Measurements from ENCODE around the gene ITGBL1.

ITGBL1 gene

DNA sequence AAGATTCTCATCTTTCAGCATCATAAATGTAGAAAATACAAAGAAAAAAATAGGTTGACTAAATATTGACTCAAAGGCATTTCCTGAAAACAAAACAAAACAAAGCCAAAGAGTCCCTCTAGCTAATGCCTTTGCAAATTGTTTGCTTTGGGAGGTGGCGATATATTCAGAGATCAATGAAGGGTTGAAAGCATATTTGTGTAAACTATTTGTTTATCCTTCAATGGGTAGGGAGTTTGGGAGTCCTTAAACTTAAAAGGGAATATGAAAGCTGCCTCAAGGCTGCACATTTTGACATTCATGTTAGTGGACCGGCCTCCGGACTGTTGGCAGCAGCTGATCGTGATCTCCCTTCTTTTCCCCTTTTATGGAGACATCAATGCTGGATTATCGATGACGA lies 257.5 kb downstream of the ITGBL1 start:
- Mint-ChIP-seq H3K9me3 (no peaks in the 10 kb centered on the region), H3K27me3 (ENCODE audit: low read depth) (no peaks in the 10 kb centered on the region), H3K4me1 (no peaks in the 10 kb centered on the region), H3K27ac (no peak overlapping the region), H3K4me3 (no peak overlapping the region), H3K36me3 (ENCODE audit: low read depth) (no peaks in the 10 kb centered on the region)
- TF ChIP-seq, protein P1, sequence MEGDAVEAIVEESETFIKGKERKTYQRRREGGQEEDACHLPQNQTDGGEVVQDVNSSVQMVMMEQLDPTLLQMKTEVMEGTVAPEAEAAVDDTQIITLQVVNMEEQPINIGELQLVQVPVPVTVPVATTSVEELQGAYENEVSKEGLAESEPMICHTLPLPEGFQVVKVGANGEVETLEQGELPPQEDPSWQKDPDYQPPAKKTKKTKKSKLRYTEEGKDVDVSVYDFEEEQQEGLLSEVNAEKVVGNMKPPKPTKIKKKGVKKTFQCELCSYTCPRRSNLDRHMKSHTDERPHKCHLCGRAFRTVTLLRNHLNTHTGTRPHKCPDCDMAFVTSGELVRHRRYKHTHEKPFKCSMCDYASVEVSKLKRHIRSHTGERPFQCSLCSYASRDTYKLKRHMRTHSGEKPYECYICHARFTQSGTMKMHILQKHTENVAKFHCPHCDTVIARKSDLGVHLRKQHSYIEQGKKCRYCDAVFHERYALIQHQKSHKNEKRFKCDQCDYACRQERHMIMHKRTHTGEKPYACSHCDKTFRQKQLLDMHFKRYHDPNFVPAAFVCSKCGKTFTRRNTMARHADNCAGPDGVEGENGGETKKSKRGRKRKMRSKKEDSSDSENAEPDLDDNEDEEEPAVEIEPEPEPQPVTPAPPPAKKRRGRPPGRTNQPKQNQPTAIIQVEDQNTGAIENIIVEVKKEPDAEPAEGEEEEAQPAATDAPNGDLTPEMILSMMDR (IDR thresholded peaks at IDR 0.05; ENCODE audit: unreplicated experiment in 3 of 3), result no peak

DNA sequence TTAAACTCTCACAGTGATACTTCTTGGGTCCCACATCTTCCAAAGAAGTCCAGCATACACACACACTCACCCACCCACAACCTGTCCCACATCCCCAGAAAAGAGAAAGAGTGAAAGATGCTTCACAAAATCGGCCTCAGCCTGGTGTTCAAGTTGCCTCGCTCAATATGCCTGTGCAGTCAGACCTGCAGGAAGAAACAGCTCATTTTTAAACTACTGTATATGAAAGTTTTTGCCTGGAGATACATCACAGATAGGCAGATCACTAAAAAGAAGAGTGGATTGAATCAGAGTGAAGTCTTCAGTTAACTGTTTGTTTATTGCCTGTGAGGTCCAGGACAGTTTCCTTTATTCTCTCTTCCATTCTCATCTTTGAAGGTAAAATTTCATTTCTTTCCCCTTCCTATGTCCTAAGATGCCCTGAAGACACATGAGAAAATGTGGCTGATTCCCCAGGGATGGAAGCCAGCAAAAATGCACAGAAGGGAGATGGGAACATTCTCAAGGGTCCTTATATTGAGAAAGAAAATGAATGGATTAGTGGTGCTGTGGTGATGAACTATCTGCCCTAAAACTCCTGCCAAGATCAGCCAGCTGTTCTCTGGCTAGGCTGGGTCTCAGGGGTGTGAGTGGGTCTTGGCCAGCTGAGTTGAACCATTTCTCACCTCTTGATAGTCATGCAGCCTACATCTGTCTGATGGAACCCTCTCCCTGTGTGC lies 259.0 kb downstream of the ITGBL1 start:
- TF ChIP-seq, protein P1 (IDR thresholded peaks at IDR 0.05; ENCODE audit: unreplicated experiment in 3 of 3), result no peak
- H3K4me3 Mint-ChIP-seq, result no peak overlapping the region
- H3K36me3 Mint-ChIP-seq (ENCODE audit: low read depth), result no peaks in the 10 kb centered on the region
- H3K27me3 Mint-ChIP-seq (ENCODE audit: low read depth), result no peaks in the 10 kb centered on the region
- no peaks in the 10 kb centered on the region for H3K4me1 Mint-ChIP-seq
- H3K27ac Mint-ChIP-seq, result no peak overlapping the region
- H3K9me3 Mint-ChIP-seq, result no peaks in the 10 kb centered on the region

DNA sequence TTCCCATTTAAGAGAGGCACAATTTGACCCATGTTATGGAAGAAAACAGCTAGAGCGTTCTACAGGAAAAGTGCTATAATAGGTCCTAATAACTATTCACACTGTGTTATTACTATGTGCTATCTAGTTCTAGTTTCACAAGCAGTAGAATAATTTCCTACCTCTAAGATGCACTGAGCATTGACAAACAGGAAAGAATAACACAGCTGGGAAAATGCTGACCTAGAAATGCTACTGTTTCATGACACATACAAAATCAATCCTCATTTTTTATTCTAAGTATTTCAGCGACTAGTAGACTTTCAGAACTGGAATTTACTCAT lies 259.5 kb downstream of the ITGBL1 start:
- Mint-ChIP-seq H3K27me3 (ENCODE audit: low read depth) (no peaks in the 10 kb centered on the region), H3K9me3 (no peaks in the 10 kb centered on the region), H3K36me3 (ENCODE audit: low read depth) (no peaks in the 10 kb centered on the region)

DNA sequence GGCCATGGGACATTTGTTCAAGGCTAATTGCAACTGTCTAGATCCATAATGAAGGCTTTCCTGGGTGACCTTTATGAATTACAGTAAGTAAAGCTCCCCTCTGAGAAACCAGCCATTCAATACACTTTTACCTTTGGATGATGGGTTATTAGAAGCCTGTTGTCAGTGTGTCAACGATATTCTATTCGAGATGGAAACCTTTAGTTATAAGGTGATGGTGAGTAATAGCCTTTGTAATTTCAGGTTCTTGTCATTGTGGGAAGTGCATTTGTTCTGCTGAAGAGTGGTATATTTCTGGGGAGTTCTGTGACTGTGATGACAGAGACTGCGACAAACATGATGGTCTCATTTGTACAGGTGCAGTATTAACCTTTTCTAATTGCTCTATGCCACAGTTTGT lies 261.7 kb downstream of the ITGBL1 start:
- no peaks in the 10 kb centered on the region for H3K9me3 Mint-ChIP-seq
- TF ChIP-seq, protein P1 (IDR thresholded peaks at IDR 0.05; ENCODE audit: unreplicated experiment in 3 of 3), result no peak
- H3K4me3 Mint-ChIP-seq, result no peak overlapping the region
- H3K4me1 Mint-ChIP-seq, result no peaks in the 10 kb centered on the region
- H3K27me3 Mint-ChIP-seq (ENCODE audit: low read depth), result no peaks in the 10 kb centered on the region
- H3K27ac Mint-ChIP-seq, result no peak overlapping the region
- no peaks in the 10 kb centered on the region for H3K36me3 Mint-ChIP-seq (ENCODE audit: low read depth)

More for the DNA sequence above, 259.5 kb downstream of the ITGBL1 start:
- H3K4me1 Mint-ChIP-seq, result no peaks in the 10 kb centered on the region
- TF ChIP-seq, protein P1 (IDR thresholded peaks at IDR 0.05; ENCODE audit: unreplicated experiment in 3 of 3), result no peak
- H3K27ac Mint-ChIP-seq, result no peak overlapping the region
- no peak overlapping the region for H3K4me3 Mint-ChIP-seq

DNA sequence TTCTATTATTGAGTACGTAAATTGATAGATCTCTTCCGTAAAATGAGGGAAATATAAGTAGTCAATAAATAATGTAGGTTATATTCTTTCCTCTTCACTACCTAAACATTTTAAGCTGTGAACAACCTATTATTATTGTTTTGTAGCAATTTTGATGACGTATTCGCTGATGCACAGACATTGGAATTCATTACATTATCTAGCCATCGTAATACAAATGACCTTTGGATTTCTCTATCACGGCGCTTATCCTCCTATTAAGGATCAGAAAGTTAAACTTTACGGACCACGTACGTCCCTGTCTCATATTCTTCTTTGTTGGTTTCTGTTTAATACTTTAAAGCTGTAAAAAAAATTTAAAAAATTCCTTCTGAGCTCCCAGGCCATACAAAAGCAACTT lies 264.9 kb downstream of the ITGBL1 start:
- no peaks in the 10 kb centered on the region for H3K27me3 Mint-ChIP-seq (ENCODE audit: low read depth)
- H3K4me3 Mint-ChIP-seq, result no peak overlapping the region
- H3K36me3 Mint-ChIP-seq (ENCODE audit: low read depth), result no peaks in the 10 kb centered on the region
- H3K4me1 Mint-ChIP-seq, result no peaks in the 10 kb centered on the region
- no peaks in the 10 kb centered on the region for H3K9me3 Mint-ChIP-seq
- TF ChIP-seq, protein P1 (IDR thresholded peaks at IDR 0.05; ENCODE audit: unreplicated experiment in 3 of 3), result no peak
- no peak overlapping the region for H3K27ac Mint-ChIP-seq

DNA sequence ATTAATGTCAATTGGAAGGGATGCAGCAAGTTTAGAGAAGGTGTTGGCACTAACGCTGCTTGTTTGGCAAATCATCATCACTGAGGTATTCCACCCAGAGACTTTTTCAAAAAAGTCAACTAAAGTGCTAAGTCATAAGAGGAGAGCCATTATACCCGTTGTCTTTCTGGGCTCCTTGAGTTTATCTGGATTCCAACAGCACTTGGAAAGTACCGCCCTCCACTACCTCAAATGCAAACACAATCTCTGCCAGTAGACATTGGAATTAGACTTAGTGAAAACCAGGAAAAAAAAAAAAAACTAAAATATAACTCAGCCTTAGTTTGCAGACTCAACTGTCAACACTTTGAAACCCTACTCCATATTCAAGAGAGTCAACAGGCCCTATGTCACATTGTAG lies 266.0 kb downstream of the ITGBL1 start:
- H3K36me3 Mint-ChIP-seq (ENCODE audit: low read depth), result no peaks in the 10 kb centered on the region
- no peaks in the 10 kb centered on the region for H3K27me3 Mint-ChIP-seq (ENCODE audit: low read depth)
- H3K4me1 Mint-ChIP-seq, result no peaks in the 10 kb centered on the region
- H3K27ac Mint-ChIP-seq, result no peak overlapping the region
- no peaks in the 10 kb centered on the region for H3K9me3 Mint-ChIP-seq
- TF ChIP-seq, protein P1 (IDR thresholded peaks at IDR 0.05; ENCODE audit: unreplicated experiment in 3 of 3), result no peak
- no peak overlapping the region for H3K4me3 Mint-ChIP-seq
